HG02623 (cell line): Measurements from ENCODE around the gene CST7.
"Not testable (repeated sequence)": the region's sequence is repeated elsewhere in the genome, so short reads cannot be mapped to it uniquely, and the experiment has no call there.

ENCODE experiments used
- ATAC-seq: cut with Tn5 transposase; IDR thresholded peaks from one replicate; pipeline ENCODE4 v1.9.1; 2021; ENCODE audit warnings: moderate library complexity; ENCODE audit not compliant: unreplicated experiment

The CST7 gene

DNA sequence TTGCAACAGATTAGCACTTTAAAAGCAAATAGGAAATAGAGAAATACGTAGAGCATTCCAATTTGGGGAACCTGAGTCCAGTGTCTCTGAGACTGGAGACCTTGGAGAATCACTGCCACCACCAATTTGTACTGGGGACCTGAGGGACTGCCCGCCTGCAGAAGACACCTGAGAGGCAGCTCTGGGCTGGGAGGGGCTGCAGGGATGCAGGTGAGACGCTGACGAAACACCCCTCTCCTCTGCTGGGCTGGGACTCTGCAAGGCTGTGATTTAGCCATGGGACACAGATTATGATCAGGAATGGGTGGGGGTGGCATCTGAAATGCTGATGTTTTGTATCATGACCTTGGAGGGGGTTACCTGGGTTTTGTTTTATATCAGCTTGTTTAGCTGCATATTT, 50.5 kb downstream of the CST7 start:
- ATAC-seq = no peak

DNA sequence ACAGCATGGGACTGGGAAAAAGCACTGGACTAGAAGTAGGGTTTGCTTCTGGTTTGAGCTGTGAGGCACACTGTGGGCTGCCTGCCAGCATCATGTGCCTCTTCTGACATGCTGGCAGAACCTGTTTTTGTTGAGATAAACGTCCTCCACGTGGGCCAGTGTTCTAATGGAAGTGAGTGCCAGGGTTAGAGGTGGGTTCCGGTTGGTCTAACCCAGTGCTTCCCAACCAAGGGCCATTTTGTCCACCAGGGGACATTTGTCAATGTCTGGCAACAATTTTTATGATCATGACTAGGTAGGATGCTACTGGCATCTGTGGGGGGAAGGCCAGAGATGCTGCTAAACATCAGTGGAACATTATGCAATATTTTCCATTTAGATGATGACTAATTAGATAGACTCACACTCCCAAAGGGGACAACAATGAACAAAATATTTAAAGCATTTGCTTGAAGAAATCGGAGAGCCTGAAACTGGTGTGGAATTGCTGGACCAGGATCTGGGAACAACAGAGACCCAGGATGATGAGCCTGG, 51.3 kb downstream of the CST7 start:
- no peak for ATAC-seq

DNA sequence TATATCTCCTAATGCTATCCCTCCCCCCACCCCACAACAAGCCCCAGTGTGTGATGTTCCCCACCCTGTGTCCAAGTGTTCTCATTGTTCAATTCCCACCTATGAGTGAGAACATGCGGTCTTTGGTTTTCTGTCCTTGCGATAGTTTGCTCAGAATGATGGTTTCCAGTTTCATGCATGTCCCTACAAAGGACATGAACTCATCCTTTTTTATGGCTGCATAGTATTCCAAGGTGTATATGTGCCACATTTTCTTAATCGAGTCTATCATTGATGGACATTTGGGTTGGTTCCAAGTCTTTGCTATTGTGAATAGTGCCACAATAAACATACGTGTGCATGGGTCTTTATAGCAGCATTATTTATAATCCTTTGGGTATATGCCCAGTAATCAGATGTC, 52.3 kb downstream of the CST7 start:
- not testable (repeated sequence) for ATAC-seq

DNA sequence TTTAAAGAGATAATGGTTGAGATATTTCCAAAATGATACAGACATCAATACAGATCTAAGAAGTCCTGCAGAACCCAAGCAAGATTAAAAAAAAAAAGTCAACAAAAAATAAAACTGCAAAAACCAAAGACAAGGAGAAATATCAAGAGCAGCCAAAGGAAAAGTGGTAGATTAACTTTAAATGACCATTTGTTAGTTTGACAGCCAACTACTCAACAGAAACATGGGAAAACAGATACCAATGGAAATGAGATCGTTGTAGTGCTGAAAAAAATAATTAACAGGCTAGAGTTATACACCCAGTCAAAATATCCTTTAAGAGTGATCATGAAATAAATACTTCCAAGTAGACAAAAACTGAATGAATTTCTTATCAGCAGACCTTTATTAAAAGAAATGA, 53.9 kb downstream of the CST7 start:
- ATAC-seq = no peak

DNA sequence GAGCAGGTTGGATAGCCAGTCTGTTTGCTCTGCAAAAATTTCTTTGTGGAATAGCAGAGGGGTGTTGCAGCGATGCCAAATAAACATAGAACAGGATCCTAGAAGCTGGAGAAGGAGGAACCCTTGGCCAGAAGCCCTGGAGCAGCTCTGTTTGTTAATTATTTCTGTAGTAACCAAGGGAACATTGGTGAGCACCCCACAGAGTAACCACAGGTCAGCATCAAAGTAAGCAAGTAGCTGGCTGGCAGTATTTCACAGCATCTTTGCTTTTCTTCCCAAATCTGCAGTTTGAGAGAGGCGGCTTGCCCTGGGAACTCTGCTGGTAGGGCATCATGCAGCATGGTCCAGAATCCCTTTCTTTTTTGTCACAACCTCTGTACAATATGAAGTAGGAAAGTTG, 56.2 kb downstream of the CST7 start:
- ATAC-seq = no peak

DNA sequence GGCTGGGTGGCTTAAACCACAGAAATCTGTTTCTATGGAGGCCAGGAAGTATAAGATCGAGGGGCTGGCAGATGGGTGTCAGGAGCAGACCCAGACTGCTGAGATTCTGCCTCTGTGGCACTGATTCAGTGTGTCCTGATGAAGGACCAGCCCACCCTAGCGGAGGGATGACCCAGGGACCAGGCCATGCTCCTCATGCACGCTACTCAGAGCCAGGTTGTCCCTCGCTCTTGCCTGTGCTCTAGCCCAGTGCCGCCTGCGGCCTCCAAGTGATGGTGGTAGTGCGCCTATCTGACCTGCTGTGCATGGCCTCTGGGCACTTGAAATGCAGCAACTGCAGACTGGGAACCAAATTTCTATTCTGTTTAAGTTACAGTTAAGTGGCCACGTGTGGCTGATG, 56.6 kb downstream of the CST7 start:
- ATAC-seq = no peak

DNA sequence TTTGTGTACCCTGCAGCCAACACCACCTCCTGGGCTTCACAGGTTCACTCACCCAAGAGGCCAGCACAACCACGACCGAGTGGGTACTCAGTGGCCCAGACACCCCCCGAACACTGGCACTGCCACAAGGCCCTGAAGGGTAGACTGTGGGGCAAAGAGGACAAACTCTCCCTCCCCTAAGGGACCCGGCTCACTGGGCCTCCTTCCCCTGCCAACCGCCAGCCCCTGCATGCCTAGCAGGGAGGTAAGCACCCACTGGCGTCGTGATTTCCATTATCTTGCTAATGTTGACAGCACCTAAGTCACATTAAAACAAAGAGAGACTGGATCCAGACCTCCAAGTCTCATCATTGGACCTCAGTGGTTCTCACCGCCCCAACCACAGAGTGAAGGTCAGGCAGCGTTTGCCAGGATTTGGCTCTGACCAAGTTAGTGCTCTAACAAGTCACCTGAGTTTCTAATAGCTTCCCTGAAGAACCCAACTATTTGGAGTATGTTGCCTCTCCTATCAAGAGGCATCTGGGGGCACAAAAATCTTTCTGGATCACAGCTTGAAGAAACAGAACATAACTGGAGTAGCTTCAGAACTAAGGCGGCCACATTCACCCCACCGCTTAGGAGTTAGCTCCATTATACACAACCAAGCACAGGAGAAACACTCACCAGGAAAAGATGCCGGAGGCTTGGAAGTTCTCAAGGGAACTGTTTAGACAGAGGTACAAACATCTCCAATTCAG, 57.5 kb downstream of the CST7 start:
- ATAC-seq = no peak

DNA sequence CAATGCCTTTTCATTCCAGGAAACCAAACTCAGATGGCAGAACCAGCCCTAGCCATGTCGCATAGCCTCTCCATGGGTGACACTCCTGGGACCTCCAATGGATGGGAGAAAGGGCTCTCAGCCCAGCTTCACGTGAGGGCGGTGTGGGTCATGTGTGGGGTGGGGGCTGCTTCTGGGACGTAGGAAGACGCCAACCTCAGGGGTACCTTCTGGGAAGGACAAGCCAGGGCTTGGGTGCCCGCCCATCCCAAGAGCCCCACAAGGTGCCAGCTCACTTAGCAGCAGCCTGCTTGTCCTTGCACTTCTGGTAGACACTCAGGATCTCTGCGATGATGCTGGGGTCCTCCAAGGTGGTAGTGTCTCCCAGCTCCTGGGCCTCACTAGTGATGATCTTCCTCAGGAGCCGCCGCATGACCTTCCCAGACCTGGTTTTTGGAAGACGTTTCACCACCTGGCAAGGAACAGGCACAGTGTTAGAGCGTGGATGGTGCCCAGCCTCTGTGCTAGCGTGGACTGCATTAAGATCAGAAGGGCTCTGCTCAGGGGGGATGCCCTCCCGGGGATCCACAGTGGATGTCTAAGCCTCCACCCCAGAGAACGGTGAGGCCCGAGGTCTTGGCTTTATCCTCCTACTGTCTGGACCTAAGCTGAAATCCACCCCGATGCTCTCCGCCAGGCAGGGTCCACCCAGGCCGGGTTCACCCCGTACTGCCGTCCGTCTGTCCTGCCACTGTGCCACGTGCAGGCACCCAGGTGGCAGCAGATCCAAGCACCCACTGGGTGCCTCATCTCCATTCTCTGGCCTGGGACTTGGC, 58.6 kb downstream of the CST7 start:
- no peak for ATAC-seq

DNA sequence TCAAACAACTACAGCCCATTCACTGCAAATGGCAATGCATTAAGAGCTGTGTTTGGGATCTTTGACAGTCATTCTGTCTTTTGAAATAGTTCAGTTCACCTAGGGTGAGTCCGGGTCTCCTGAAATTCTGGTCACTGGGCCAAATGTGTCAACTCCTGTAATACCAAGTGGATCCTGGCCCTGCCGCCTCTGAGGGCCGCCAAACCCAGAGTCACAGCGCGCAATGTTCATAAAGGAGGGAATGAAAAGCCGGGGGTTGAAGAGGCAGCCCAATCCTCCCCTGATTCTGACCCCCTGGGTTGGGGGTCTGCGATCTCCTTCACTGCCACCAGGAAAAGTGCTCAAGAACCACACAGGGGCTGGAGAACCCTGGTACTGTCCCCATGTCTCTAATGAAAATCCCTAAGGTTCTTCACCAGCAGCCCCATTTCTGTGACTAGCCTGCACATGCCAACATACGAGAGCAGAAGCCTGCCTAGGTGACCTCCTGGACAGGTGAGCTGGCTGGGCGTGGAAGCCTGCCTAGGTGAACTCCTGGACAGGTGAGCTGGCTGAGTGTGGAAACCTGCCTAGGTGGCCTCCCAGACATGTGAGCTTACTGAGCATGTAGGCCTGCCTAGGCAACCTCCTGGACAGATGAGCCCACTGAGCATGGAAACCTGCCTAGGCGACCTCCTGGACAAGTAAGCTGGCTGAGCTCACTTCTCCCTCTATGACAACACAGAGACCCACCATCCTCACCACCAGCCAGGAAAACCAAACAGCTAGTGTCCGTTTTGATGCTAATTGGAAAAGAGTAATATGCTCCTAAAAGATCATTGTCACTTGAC, 59.5 kb downstream of the CST7 start:
- no peak for ATAC-seq
